GM18861 (cell line): ENCODE measurements around the gene RBM4.

Experiments used
- ATAC-seq: cut with Tn5 transposase; IDR thresholded peaks from one replicate; pipeline ENCODE4 v1.9.1; 2021; ENCODE audit not compliant: unreplicated experiment

The RBM4 gene

GRCh38 chr11:66687831-66688281 lies 49.4 kb downstream of the RBM4 start:
- ATAC-seq, result no peak

- ATAC-seq, result no peak
Measured at GRCh38 chr11:66688561-66689534, 50.3 kb downstream of the RBM4 start.

- no peak for ATAC-seq
Measured at GRCh38 chr11:66689661-66690590, 51.4 kb downstream of the RBM4 start.

GRCh38 chr11:66691311-66691980 lies 52.9 kb downstream of the RBM4 start:
- ATAC-seq, result no peak

- no peak for ATAC-seq
Measured at GRCh38 chr11:66692446-66692845, 53.9 kb downstream of the RBM4 start.

GRCh38 chr11:66692871-66693331 lies 54.4 kb downstream of the RBM4 start:
- ATAC-seq, result no peak

- no peak for ATAC-seq
Measured at GRCh38 chr11:66693356-66694055, 55.0 kb downstream of the RBM4 start.

GRCh38 chr11:66694056-66694410 lies 55.5 kb downstream of the RBM4 start:
- no peak for ATAC-seq

GRCh38 chr11:66694732-66695207 lies 56.3 kb downstream of the RBM4 start:
- ATAC-seq, result no peak
